ENCODE results near the gene PRRC2B. TPM values are rescaled to one million over a fixed set of nuclear protein-coding genes. Genes with fewer than 3 reads are reported as not detected.

Gene PRRC2B
- total RNA-seq, 1 donor from 2014 or later = 190 TPM

DNA sequence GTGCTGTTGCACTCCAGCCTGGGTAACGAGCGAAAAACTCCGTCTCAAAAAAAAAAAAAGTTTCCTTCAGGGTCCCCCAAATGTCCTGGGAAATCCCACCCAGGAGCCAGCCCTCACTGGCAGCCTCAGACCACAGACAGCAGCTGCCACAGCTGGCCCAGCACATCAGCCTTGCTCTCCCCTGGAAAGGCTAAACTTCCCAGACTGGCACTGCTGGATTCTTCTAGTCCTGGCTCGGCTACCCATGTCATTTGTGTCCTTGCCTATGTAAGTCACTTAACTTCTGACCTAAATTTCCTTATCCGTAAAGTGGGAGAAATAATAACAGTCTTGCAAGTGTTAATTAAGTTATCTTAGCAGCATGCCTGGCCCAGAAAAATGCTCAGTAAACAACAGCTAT lies 8.6 kb upstream of the PRRC2B start:
- intact Hi-C loops (cut with micrococcal nuclease) = no loop called here

GRCh38 chr9:131386281-131386680 lies 7.6 kb upstream of the PRRC2B start:
- intact Hi-C loops (cut with micrococcal nuclease) = no loop called here

GRCh38 chr9:131387394-131387793 lies 6.5 kb upstream of the PRRC2B start:
- intact Hi-C loops (cut with micrococcal nuclease) = no loop called here

DNA sequence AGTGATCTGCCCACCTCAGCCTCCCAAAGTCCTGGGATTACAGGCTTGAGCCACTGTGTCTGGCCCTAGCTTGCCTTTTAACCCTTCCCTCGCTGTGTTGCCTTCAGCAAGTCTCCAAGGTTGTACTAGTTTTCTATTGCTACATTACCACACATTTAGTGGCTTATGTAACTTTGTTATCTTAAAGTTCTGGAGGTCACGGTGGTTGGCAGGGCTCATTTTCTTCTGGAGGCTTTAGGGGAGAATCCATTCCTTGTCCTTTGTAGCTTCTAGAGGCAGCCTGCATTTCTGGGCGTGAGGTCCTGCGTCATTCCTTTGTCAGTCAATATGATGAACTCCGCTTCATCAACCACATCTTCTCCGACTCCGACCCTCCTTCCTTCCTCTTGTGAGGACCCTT lies 2.9 kb upstream of the PRRC2B start:
- intact Hi-C loops (cut with micrococcal nuclease) = no loop called here

DNA sequence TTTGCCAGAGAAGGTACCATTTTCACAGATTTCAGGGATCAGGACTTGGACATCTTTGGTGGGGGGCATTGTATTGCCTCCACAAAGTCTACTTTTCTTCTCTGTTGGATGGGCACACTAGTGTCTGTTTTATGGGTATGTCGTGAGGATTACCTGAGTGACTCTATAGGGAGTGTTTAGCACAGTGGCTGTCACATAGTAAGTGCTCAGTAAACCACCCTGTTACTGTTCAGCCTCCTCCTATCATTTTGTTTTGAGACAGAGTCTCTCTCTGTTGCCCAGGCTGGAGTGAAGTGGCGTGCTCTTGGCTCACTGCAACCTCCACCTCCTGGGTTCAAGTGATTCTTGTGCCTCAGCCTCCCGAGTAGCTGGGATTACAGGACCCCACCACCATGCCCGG lies 2.4 kb upstream of the PRRC2B start:
- intact Hi-C loops (cut with micrococcal nuclease) = no loop called here

DNA sequence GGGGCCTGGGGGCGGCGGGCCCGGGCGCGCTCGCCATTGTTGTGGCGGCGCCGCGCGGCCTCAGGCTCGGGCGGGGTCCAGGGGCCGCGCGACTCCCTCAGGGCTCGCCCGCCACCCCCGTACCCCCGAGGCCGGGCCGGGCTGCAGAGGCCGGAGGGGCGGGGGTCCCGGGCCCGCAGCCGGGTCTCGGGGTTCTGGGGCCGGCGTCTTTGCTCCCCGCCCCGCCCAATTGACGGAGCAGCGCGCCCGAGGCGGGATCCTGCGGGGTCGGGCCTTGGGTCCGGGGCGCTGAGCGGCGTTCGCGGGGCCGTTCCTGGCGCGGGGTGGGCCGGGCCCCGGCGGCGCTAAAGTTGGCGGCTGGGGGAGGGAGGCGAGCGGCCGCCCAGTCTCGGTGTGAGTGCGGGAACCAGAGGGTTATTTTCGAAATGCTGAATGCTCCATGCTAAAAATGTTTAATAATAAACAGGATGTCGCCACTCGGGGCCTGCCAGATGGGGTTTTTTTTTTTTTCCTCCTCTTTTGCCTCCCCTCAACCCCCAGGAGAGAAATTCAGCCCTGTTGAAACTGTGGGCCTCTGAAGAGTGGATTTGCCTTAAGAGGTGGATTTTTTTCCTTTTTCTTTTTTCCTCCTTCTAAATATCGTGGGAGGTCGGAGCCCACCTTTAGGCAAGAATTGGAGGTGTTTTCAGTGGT lies 724 bp downstream of the PRRC2B start:
- intact Hi-C loops (cut with micrococcal nuclease) = loop anchor here (2.0 to 5.0 kb wide), 3 partner anchors 14 to 338 kb away; no protein-coding TSS in a partner anchor

- intact Hi-C loops (cut with micrococcal nuclease) = loop anchor here (2.0 to 5.0 kb wide), 3 partner anchors 13 to 337 kb away; no protein-coding TSS in a partner anchor
These were observed 1.5 kb downstream of the PRRC2B start for GRCh38 chr9:131395157-131396098.

DNA sequence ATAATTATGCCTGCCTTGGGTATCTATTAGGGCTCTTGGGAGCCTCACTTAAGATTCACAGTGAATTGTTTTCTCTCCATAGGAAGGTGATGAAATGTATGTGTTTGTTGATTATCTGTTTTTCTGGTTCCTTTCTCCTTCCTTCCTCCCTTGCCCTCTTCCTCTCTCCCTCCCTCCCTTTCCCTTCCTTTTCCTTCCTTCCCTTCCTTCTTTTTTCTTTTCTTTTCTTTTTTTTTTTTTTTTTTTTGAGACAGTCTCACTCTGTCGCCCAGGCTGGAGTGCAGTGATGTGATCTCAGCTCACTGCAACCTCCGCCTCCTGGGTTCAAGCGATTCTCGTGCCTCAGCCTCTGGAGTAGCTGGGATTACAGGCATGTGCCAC lies 2.2 kb downstream of the PRRC2B start:
- intact Hi-C loops (cut with micrococcal nuclease) = loop anchor here (5.0 kb wide), 1 partner anchor 336 kb away; no protein-coding TSS in a partner anchor

GRCh38 chr9:131396626-131397025 lies 2.7 kb downstream of the PRRC2B start:
- intact Hi-C loops (cut with micrococcal nuclease) = loop anchor here (5.0 kb wide), 1 partner anchor 336 kb away; no protein-coding TSS in a partner anchor

DNA sequence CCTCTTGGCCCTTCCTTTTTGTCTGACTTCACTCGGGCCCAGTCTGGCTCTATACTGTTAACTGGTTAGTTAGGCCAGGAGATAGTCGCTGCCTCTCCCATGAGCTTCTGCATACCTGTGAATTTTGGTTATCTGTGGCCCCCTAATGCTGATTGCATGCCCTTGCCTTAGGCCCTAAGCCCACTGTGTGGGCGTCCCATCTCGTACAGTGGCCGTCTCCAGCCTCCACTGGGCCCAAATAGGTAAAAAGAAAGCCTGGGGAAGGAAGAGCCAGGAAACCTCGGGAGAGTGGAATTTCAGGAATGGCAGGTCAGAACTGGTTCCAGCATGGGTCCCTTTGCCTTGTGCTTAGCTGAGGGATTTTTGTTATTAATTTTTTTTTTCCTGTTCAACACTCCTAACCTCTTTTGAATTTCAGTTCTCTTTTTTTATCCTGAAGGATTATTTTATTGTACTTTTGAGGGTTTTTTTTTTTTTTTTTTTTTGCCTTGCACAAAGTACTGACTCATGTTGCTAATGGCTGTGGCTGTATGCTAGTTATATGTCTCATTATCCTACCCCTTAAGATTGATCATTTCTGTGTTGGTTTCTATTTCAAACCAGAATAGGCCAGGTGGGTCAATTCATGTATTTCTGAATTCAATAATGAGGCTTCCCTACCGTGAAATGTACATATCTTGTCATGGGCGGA lies 3.4 kb downstream of the PRRC2B start:
- intact Hi-C loops (cut with micrococcal nuclease) = loop anchor here (5.0 kb wide), 1 partner anchor 335 kb away; no protein-coding TSS in a partner anchor

DNA sequence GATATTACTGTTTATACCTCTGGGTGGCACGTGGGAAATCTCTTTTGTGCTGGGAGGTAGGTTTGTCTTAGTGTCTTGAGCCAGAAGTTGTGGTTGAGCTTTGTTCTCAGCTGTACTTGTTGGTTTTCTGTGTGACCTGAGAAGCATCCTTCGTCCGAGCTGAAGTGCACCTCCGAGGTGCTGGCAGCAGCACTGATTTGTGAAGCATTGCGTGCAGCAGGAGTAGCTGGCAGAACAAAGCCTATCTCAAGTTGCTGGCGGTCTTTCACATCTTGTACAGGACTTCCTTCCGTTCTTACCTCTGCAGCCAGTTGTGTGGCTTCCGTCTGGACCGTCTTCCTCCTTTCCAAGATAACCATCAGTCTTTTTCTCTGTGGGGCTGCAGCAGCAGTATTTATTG lies 4.3 kb downstream of the PRRC2B start:
- intact Hi-C loops (cut with micrococcal nuclease) = loop anchor here (1.0 to 5.0 kb wide), 3 partner anchors 8 to 334 kb away; no protein-coding TSS in a partner anchor

GRCh38 chr9:131399972-131400371 lies 6.1 kb downstream of the PRRC2B start:
- intact Hi-C loops (cut with micrococcal nuclease) = loop anchor here (2.0 to 10.0 kb wide), 3 partner anchors 45 to 332 kb away; no protein-coding TSS in a partner anchor

DNA sequence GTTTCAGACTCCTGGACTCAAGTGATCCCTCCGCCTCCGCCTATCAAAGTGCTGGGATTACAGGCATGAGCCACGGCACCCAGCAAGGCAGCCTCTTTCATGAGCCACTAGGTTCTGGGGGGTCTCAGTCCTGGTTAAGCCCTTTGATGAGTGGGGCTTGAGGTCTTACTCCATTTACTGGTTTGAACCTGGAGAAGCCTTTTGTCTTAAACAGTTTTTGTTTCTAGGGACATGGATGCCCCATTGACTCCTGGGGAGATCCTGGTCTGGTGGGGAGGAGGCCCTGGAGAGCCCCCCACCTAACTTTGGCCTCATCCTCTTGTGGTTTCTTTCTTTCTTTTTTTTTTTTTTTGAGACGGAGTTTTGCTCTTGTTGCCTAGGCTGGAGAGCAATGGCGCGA lies 6.7 kb downstream of the PRRC2B start:
- intact Hi-C loops (cut with micrococcal nuclease) = loop anchor here (10.0 kb wide), 1 partner anchor 46 kb away; no protein-coding TSS in a partner anchor

- intact Hi-C loops (cut with micrococcal nuclease) = loop anchor here (10.0 kb wide), 1 partner anchor 47 kb away; no protein-coding TSS in a partner anchor
These were observed 8.2 kb downstream of the PRRC2B start for GRCh38 chr9:131402073-131402472.

GRCh38 chr9:131402738-131403492 lies 9.0 kb downstream of the PRRC2B start:
- intact Hi-C loops (cut with micrococcal nuclease) = loop anchor here (10.0 kb wide), 1 partner anchor 48 kb away; no protein-coding TSS in a partner anchor

DNA sequence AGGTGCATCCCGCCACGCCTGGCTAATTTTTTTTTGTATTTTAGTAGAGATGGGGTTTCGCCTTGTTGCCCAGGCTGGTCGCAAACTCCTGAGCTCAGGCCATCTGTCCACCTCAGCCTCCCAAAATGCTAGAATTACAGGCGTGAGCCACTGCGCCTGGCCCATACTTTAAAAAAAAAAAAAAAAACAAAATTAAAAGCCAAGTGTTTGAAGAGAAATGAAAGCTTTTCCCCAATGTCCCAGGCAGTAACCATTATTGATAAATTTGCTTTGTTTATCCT lies 9.5 kb downstream of the PRRC2B start:
- intact Hi-C loops (cut with micrococcal nuclease) = loop anchor here (10.0 kb wide), 1 partner anchor 49 kb away; no protein-coding TSS in a partner anchor

DNA sequence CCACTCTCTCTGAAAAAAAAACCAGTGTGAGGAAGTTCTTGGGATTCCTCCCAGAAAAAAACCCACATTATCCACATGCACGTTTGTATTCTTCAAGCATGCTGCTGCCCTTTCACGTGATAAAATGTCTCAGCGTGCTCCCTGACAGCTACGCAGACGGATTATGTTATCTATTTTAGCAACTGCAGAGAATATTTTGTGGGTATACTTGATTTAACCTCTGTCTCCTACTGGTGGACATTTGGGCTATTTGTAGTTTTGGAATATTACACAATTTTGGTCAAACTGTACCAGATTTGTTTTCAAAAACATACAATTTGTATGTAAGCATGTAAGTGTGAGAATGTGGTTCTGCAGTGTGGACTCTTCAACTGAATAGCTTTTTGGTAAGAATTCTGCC lies 10.7 kb downstream of the PRRC2B start:
- intact Hi-C loops (cut with micrococcal nuclease) = loop anchor here (10.0 kb wide), 1 partner anchor 50 kb away; no protein-coding TSS in a partner anchor

GRCh38 chr9:131404987-131405386 lies 11.1 kb downstream of the PRRC2B start:
- intact Hi-C loops (cut with micrococcal nuclease) = loop anchor here (5.0 to 10.0 kb wide), 2 partner anchors 33 to 50 kb away; no protein-coding TSS in a partner anchor

- intact Hi-C loops (cut with micrococcal nuclease) = loop anchor here (5.0 to 10.0 kb wide), 2 partner anchors 33 to 51 kb away; no protein-coding TSS in a partner anchor
These were observed 11.5 kb downstream of the PRRC2B start for GRCh38 chr9:131405428-131405827.

DNA sequence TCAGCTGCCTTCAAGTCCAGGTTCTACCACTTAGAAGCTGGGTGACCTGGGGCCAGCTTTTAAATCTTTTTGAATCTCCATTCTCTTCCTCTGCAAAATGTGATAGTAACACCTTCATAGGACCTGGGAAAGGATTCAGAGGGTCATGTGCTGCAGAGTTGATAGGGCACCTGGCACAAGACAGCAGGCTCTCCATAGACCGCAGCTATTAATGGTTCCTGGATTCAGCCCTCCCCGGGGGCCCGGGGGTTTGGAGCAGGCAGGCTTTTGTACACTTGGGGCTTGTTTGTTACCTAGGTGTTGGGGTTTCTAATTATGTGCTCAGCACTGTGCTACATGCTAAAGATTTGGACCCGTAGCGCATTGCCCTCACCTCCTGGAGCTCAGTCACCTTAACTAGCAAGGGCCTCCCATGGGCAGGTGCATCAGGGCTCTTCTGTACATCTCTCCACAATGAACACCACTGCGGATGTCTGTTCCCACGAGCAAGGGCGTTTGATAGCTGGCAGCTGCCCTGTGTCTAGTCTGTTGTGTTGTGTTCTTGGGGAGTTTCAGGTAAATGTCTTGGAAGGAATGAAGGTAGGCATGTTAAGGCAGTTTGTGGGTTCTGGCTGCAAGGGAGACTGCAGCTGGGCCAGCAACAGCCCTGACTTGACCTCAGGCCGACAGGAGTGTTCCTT lies 12.1 kb downstream of the PRRC2B start:
- intact Hi-C loops (cut with micrococcal nuclease) = loop anchor here (1.0 to 10.0 kb wide), 3 partner anchors 8 to 51 kb away; no protein-coding TSS in a partner anchor
